Astrocyte of the spinal cord (primary cell): ENCODE data around the gene KPNA3.
"Not testable (repeated sequence)": the region's sequence is repeated elsewhere in the genome, so short reads cannot be mapped to it uniquely, and the experiment has no call there.

Experiments
- DNase-seq: peaks from one replicate; pipeline ENCODE4 v3.0.0; 2011; ENCODE audit warnings: low read depth, low spot score
- H3K4me3 ChIP-seq: 2 replicates; pipeline ENCODE4 v1.5.1; 2011; ENCODE audit warnings: low read depth, mild to moderate bottlenecking, low read length, moderate library complexity
- in situ Hi-C: cut with HindIII; loops from 2 replicates; pipeline ENCODE4 v1.10.0; 2017; ENCODE audit warnings: low sequenced_read_pairs
- TF ChIP-seq, protein P1 (sequence below): IDR thresholded peaks from 2 replicates; pipeline ENCODE4 v1.5.1; 2012; ENCODE audit warnings: low read depth, mild to moderate bottlenecking, low read length, inconsistent platforms

Gene KPNA3

DNA sequence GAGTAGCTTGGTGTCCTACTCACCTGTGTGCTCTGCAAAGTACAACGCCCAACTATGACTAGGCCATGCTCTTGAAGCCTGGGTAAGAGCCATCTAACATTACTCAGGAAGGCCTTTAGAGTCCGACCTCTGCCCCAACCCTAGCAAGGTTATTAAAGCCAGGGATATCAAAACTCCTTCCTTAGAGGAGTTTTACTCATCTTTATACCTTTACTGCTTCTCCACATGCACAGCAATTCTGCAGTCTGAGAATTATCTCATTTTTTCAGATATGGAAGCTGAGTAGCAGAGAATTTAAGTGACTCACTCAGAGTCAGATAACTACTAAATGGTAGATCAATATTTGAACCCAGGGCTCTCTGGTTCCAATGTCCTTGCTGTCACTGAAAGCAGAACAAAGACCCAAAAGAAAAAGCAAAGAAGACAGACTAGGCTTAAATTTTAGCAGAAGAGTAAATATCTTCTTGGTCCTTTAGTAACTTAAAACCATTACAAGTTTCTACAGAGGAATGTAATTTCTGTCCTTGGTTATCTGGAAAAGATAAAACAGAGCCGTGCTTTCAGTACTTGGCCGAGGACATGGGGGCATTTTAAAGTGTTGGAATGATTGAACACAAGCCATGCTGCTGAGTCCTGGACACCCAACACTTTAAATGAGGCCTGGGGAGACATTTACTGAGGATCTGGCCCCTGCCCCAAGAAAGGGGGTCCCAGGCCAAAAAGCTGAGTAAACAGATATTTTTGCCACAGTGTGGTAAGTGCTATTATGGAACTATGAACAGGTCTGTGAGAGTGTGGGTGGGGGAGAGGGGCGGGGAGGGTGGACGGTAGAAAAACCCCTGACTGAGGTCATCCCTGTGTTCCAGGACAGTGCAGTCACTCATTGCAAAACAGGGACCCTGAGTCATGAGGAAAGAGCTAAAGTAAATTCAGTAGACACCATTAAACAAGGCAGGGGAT is 18.4 kb upstream of the KPNA3 start:
- H3K4me3 ChIP-seq = no peak overlapping the region
- DNase-seq = no peak
- TF ChIP-seq, protein P1, sequence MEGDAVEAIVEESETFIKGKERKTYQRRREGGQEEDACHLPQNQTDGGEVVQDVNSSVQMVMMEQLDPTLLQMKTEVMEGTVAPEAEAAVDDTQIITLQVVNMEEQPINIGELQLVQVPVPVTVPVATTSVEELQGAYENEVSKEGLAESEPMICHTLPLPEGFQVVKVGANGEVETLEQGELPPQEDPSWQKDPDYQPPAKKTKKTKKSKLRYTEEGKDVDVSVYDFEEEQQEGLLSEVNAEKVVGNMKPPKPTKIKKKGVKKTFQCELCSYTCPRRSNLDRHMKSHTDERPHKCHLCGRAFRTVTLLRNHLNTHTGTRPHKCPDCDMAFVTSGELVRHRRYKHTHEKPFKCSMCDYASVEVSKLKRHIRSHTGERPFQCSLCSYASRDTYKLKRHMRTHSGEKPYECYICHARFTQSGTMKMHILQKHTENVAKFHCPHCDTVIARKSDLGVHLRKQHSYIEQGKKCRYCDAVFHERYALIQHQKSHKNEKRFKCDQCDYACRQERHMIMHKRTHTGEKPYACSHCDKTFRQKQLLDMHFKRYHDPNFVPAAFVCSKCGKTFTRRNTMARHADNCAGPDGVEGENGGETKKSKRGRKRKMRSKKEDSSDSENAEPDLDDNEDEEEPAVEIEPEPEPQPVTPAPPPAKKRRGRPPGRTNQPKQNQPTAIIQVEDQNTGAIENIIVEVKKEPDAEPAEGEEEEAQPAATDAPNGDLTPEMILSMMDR = no peak
- in situ Hi-C loops = no loop called here

DNA sequence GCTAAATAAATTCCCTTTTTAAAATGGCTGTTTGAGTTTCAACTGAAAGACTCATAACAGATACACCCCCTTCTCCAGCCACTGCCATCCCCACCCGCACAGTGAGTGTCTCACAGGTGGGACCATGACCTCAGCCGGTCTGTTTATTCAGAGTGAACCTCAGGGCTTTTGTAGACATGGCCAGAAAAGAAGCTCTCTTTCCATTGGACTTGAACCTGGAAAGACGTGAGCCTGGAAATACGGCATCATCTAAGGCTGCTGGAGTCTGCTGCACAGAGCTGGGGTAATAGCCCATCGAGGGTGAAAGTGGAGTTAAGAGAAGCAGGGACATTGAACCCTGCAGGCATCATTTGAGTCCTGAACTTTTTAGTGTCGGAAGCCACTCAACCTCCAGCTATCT is 15.2 kb upstream of the KPNA3 start:
- in situ Hi-C loops = no loop called here
- TF ChIP-seq, protein P1 = no peak
- H3K4me3 ChIP-seq = no peak overlapping the region
- no peak for DNase-seq

DNA sequence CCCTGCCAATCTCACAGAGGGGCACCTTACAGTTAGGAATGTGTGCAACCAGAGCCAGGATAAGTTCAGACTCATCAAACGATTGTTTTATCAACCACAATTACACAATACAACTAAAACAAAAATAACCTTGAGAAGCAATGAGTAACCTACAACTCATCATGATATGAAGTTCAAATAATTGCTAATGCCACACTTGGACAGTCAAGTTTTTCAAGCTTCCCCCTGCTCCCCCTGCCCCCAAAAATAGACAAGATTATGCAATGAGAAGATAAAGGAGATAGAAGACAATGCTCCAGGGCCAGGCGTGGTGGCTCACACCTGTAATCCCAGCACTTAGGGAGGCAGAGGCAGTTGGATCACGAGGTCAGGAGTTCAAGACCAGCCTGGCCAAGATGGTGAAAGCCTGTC is 13.6 kb upstream of the KPNA3 start:
- in situ Hi-C loops = no loop called here
- DNase-seq = no peak
- H3K4me3 ChIP-seq = no peak overlapping the region
- TF ChIP-seq, protein P1 = no peak

DNA sequence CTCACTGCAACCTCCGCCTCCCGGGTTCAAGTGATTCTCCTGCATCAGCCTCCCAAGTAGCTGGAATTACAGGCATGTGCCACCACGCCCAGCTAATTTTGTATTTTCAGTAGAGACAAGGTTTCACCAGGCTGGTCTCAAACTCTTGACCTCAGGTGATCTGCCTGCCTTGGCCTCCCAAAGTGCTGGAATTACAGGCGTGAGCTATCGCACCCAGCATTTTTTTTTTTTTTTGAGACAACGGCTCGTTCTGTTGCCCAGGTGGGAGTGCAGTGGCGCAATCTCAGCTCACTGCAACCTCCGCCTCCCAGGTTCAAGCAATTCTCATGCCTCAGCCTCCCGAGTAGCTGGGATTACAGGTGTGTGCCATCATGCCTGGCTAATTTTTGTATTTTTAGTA is 10.6 kb upstream of the KPNA3 start:
- DNase-seq, H3K4me3 ChIP-seq, in situ Hi-C loops: not testable (repeated sequence)

DNA sequence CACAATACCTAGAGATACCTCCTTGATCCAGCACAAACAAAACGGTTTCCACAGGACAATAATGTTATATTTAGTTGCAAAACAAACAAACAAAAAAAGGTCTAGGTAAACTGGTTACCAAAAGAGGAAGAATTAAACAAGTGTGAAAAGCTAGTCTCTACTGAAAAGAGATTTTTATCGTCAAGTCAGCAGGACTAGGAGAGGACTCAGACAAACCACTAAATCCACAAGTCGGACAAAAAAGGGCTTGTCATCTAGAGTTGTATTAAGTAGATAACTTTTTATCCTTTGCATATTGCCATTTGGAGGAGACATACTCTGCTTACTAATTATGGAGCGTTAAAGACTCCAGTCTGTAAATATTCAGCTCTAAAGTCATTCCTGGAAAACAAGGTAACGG is 9.9 kb upstream of the KPNA3 start:
- TF ChIP-seq, protein P1 = no peak
- H3K4me3 ChIP-seq = no peak overlapping the region
- no peak for DNase-seq
- in situ Hi-C loops = no loop called here

DNA sequence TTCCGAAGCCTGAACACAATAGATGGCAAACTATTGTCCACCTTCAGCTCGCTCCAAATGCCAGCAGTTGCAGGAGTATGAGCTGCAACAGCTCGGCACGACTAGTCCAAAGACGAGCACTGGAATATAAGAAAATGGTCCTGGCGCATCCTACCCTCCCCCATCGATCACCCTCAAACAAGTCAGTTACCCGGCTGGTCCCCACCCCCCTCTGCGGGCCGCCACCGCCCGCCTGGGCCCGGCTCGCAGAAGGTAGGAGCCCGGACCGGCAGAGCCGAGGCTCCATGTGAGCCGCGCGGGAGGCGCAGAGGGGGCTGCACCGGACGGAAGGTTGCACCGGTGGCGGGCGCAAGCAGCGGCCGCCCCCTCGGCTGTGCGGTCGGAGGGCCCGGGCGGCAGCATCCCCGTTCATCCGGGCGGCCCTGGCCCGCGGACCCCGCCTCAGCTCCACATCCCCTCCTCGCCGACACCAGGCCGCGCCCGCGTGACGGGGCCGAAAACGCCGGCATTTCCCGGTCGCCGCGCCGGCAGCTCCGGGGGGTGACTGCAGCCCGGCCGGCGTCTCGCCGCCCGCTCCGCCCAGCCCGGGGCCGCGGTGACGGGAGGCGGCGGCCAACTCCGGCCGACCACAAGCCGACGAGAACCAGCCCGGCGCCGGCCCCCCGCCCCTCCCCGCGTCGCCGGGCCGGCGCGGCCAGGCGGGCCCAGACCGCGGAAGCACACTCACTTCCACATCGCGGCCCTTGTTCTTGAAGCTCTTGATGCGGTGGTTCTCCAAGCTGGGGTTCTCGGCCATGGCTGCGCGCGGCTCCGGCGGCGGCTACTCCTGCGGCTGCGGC is 552 bp downstream of the KPNA3 start:
- peak overlapping the region; percentile 58 for H3K4me3 ChIP-seq
- DNase-seq = peak; percentile 50
- in situ Hi-C loops = no loop called here
- TF ChIP-seq, protein P1 = no peak
